Type B pancreatic cell (in vitro differentiated cells): ENCODE results near the gene RTN4RL2. TPM values are rescaled to one million over a fixed set of nuclear protein-coding genes. Genes with fewer than 3 reads are reported as not detected.

ENCODE experiments used
- DNase-seq: peaks from one replicate; pipeline ENCODE4 v3.0.0; 2021; ENCODE audit warnings: mixed read lengths; ENCODE audit not compliant: unreplicated experiment; ENCODE audit errors: extremely low spot score
- H3K27ac Mint-ChIP-seq: 2 replicates; pipeline ENCODE4 v1.8.0; 2021; ENCODE audit warnings: mild to moderate bottlenecking, mixed read lengths
- H3K27me3 Mint-ChIP-seq: 2 replicates; pipeline ENCODE4 v1.8.0; 2021; ENCODE audit warnings: mixed read lengths
- H3K36me3 Mint-ChIP-seq: 2 replicates; pipeline ENCODE4 v1.8.0; 2021; ENCODE audit warnings: mixed read lengths
- H3K4me1 Mint-ChIP-seq: one replicate; pipeline ENCODE4 v1.8.0; 2021; ENCODE audit warnings: mixed read lengths; ENCODE audit not compliant: unreplicated experiment
- H3K4me3 Mint-ChIP-seq: 2 replicates; pipeline ENCODE4 v1.8.0; 2021; ENCODE audit warnings: mild to moderate bottlenecking, mixed read lengths
- H3K9me3 Mint-ChIP-seq: 2 replicates; pipeline ENCODE4 v1.8.0; 2021; ENCODE audit warnings: mixed read lengths
- CTCF ChIP-seq: fragments of 200-600 bp; sonication (generic); conservative IDR thresholded peaks from 2 replicates; pipeline ENCODE4 v1.5.0; 2021; ENCODE audit warnings: antibody characterized with exemption, mild to moderate bottlenecking
- total RNA-seq: library from RNA; stranded (reverse); gene quantifications from 2 replicates; pipeline ENCODE4 v1.2.1, GENCODE V29; 2021; ENCODE audit warnings: low replicate concordance

RTN4RL2 gene
- total RNA-seq, 1 donor from 2014 or later = 8.6 TPM

DNA sequence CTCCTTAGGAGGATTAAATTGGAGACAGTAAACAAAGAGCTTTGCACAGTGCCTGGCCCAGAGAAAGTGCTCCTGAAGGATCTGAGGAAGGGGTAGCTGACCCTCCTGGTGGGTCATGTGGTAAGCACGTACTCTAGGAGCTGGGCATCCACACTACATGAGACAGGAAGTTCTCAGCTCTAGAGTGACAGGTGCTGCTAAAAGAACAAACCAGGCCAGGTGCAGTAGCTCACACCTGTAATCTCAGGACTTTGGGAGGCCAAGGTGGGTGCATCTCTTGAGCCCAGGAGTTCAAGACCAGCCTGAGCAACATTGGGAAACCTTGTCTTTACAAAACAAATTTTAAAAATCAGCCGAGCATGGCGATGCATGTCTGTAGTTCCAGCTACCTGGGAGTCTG is 42.0 kb downstream of the RTN4RL2 start:
- Mint-ChIP-seq H3K36me3 (no peaks in the 10 kb centered on the region), H3K27ac (no peak overlapping the region), H3K4me1 (peaks cover 14% of the 10 kb centered on the region), H3K9me3 (no peaks in the 10 kb centered on the region), H3K27me3 (no peaks in the 10 kb centered on the region), H3K4me3 (no peak overlapping the region)
- no peak for TF ChIP-seq CTCF
- DNase-seq = no peak

DNA sequence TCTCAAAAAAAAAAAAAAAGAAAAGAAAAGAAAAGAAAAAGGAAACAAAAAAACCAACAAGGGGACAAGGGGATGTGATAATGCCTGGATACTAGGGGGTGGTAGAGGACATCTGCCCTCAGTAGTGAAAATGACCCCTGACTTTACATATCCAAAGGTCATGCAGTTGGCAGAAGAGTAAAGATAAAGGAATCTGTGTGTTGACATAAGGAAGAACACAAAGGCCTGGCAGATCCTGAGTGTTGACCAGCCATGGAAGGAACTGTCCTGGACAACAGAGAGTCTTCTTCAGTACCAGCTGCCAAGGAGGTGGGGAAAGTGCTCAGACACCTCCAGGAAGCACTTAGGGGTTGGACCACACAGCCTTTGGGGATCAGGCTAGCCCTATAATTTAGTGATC is 42.5 kb downstream of the RTN4RL2 start:
- no peak for TF ChIP-seq CTCF
- H3K27ac Mint-ChIP-seq = peak overlapping the region; percentile 53

GRCh38 chr11:57504511-57504910 is 44.2 kb downstream of the RTN4RL2 start:
- no peak for TF ChIP-seq CTCF
- H3K4me3 Mint-ChIP-seq = no peak overlapping the region
- no peak for DNase-seq
- H3K27ac Mint-ChIP-seq = no peak overlapping the region
- peaks cover 14% of the 10 kb centered on the region for H3K4me1 Mint-ChIP-seq
- no peaks in the 10 kb centered on the region for H3K9me3 Mint-ChIP-seq
- peaks cover 7% of the 10 kb centered on the region for H3K27me3 Mint-ChIP-seq
- H3K36me3 Mint-ChIP-seq = no peaks in the 10 kb centered on the region

More for the DNA sequence above, 42.5 kb downstream of the RTN4RL2 start:
- peaks cover 14% of the 10 kb centered on the region for H3K4me1 Mint-ChIP-seq
- H3K36me3 Mint-ChIP-seq = no peaks in the 10 kb centered on the region
- no peak for DNase-seq
- no peaks in the 10 kb centered on the region for H3K9me3 Mint-ChIP-seq
- H3K27me3 Mint-ChIP-seq = no peaks in the 10 kb centered on the region
- H3K4me3 Mint-ChIP-seq = no peak overlapping the region

DNA sequence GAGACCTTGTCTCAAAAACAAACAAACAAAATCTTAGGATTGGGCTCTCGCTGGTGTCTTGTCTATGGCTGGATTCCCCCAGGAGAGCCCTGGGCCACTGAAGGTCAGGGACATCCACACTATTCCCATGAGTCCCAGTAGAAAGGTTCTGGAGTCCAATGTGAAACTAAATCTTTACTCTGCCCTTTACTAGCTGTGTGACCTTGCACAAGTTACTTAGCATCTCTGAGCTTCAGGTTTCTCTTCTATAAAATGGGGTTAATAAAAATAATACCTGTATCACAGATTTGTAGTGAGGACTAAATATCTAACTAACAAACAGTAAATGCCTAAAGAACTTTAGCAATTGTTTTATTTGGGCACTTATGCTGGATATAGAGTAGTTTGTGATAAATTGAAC is 46.2 kb downstream of the RTN4RL2 start:
- Mint-ChIP-seq H3K36me3 (no peaks in the 10 kb centered on the region), H3K4me3 (no peak overlapping the region)
- TF ChIP-seq CTCF = no peak

DNA sequence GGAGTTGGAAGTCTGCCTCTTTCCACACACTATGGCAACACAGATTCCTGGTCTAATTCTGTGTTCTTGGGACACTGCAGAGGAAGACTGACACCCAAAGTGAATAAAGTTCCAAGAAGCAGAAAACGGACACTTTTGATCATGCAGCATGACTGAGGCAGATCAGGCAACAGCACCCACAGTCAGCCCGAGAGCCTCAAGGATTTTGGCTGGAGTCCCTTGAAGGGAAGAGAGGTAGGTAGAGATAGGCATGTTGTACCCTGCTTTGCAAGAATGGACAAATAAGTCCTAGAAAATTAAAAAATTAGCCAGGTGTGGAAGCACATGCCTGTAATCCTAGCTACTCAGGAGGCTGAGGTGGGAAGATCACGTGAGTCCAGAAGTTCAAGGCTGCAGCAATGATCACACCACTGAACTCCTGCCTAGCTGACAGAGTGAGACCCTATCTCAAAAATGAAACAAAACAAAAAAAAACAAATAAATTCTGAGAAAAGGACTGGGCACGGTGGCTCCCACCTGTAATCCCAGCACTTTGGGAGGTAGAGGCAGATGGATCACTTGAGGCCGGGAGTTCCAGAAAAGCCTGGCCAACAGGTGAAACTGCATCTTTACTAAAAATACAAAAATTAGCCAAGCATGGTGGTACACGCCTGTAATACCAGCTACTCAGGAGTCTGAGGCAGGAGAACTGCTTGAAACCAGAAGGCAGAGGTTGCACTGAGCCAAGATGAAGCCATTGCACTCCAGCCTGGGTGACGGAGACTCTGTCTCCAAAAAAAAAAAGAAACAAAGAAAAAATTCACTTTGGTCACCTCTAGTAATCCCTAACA is 48.2 kb downstream of the RTN4RL2 start:
- H3K9me3 Mint-ChIP-seq = no peaks in the 10 kb centered on the region
- no peak overlapping the region for H3K27ac Mint-ChIP-seq
- peaks cover 6% of the 10 kb centered on the region for H3K4me1 Mint-ChIP-seq
- H3K4me3 Mint-ChIP-seq = no peak overlapping the region
- no peak for TF ChIP-seq CTCF
- no peaks in the 10 kb centered on the region for H3K36me3 Mint-ChIP-seq
- DNase-seq = no peak
- peaks cover 26% of the 10 kb centered on the region for H3K27me3 Mint-ChIP-seq

More for the DNA sequence above, 46.2 kb downstream of the RTN4RL2 start:
- no peak for DNase-seq
- Mint-ChIP-seq H3K9me3 (no peaks in the 10 kb centered on the region), H3K4me1 (peaks cover 4% of the 10 kb centered on the region), H3K27ac (no peak overlapping the region), H3K27me3 (peaks cover 8% of the 10 kb centered on the region)
